ENCODE measurements around the gene SPEM1. TPM values are rescaled to one million over a fixed set of nuclear protein-coding genes. Genes with fewer than 3 reads are reported as not detected.

Gene SPEM1
- total and polyA plus RNA-seq, 2 of the 13 experiments (the other 11 are each of a cell fraction or from before 2014, with no cell fraction given) = not detected

- WGBS (ENCODE audit: low lambda C conversion rate) = 91% methylated on average over 25 of the region's 25 CpGs
- ChIA-PET POLR2A (no interaction called here), CTCF (ENCODE audit: low intra/inter-chr PET ratio, low total read pairs) (no interaction called here)
- H3K27ac ChIP-seq (ENCODE audit: extremely low read length, insufficient read depth, low read length) = no peak overlapping the region
- intact Hi-C loops (cut with micrococcal nuclease; ENCODE audit: unreplicated experiment) = no loop called here
- H3K4me1 ChIP-seq (ENCODE audit: insufficient read depth, low read length) = peaks cover 3% of the 10 kb centered on the region
- no peak for ATAC-seq
- DNase-seq (ENCODE audit: low spot score) = no peak
- H3K27me3 ChIP-seq (ENCODE audit: control insufficient read depth in 1 of 2, insufficient read depth in 2 of 2, low read length in 2 of 2) = no peaks in the 10 kb centered on the region
- H3K79me2 ChIP-seq (ENCODE audit: insufficient read depth, low read length) = no peaks in the 10 kb centered on the region
- no peak overlapping the region for H3K4me2 ChIP-seq (ENCODE audit: low read depth, low read length)
- H3K9me3 ChIP-seq (ENCODE audit: low read length) = no peaks in the 10 kb centered on the region
- no peak for FAIRE-seq
- no peak overlapping the region for H3K4me3 ChIP-seq (replicated peaks in 1 of 3; ENCODE audit: insufficient read depth in 1 of 3, low read depth in 2 of 3, low read length in 3 of 3)
- H4K20me1 ChIP-seq (ENCODE audit: insufficient read depth, low read length) = no peaks in the 10 kb centered on the region
- in situ Hi-C loops (cut with HindIII; ENCODE audit: extremely low pct_ligation_motif_present, low pct_unique_long_range_greater_than_20kb) = no loop called here
- no TSS peak for BruUV-seq (replicated peaks)
- 0 out of 5 replicates have a peak, but pooled peaks cover 0 to 2% of the 10 kb centered on the region in 2 experiments for H3K36me3 ChIP-seq (replicated peaks in 1 of 2; ENCODE audit: control insufficient read depth in 1 of 2, insufficient read depth in 2 of 2, low read length in 2 of 2)
- no peak overlapping the region for H2AFZ ChIP-seq (ENCODE audit: low read length)
- H3K9ac ChIP-seq (ENCODE audit: insufficient read depth, low read depth, low read length) = no peak overlapping the region
- TF ChIP-seq ZNF687 (CRISPR knock-in tag; IDR thresholded peaks at IDR 0.05) (0 out of 2 replicates have a peak, but pooled peaks have one; percentile 15), ZNF142 (CRISPR knock-in tag; IDR thresholded peaks at IDR 0.05) (no peak), FOXC1 (CRISPR knock-in tag; IDR thresholded peaks at IDR 0.05; ENCODE audit: borderline replicate concordance) (no peak), HNRNPL (IDR thresholded peaks at IDR 0.05; ENCODE audit: low read depth, low read length) (0 out of 2 replicates have a peak, but pooled peaks have one; percentile 18), RBAK (CRISPR knock-in tag; IDR thresholded peaks at IDR 0.05) (no peak), PLSCR1 (CRISPR knock-in tag; IDR thresholded peaks at IDR 0.05; ENCODE audit: borderline replicate concordance) (no peak), CEBPG (CRISPR knock-in tag; IDR thresholded peaks at IDR 0.05) (no peak)
- TF ChIP-seq, protein P1, sequence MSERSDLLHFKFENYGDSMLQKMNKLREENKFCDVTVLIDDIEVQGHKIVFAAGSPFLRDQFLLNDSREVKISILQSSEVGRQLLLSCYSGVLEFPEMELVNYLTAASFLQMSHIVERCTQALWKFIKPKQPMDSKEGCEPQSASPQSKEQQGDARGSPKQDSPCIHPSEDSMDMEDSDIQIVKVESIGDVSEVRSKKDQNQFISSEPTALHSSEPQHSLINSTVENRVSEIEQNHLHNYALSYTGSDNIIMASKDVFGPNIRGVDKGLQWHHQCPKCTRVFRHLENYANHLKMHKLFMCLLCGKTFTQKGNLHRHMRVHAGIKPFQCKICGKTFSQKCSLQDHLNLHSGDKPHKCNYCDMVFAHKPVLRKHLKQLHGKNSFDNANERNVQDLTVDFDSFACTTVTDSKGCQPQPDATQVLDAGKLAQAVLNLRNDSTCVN (CRISPR knock-in tag; IDR thresholded peaks at IDR 0.05; ENCODE audit: borderline replicate concordance) = no peak
- TF ChIP-seq, protein P2, sequence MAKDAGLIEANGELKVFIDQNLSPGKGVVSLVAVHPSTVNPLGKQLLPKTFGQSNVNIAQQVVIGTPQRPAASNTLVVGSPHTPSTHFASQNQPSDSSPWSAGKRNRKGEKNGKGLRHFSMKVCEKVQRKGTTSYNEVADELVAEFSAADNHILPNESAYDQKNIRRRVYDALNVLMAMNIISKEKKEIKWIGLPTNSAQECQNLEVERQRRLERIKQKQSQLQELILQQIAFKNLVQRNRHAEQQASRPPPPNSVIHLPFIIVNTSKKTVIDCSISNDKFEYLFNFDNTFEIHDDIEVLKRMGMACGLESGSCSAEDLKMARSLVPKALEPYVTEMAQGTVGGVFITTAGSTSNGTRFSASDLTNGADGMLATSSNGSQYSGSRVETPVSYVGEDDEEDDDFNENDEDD (CRISPR knock-in tag; IDR thresholded peaks at IDR 0.05; ENCODE audit: borderline replicate concordance) = no peak
Measured at GRCh38 chr17:7410634-7411426, 9.3 kb upstream of the SPEM1 start.
